Activated CD8-positive, alpha-beta memory T cell treated with anti-CD3 and anti-CD28 coated beads, Interleukin-2, amount 50 U/mL, for 4 hours (primary cell): ENCODE results near the gene LIN7B.
"Not testable (repeated sequence)": the region's sequence is repeated elsewhere in the genome, so short reads cannot be mapped to it uniquely, and the experiment has no call there.

Source experiments
- DNase-seq: peaks from one replicate; pipeline ENCODE4 v3.0.0-alpha.2; 2020

LIN7B gene

GRCh38 chr19:49119411-49120324, 5.5 kb downstream of the LIN7B start, which contains the start of gene PPFIA3:
TSS of gene PPFIA3 (plus strand) at chr19:49119544. CDS start at chr19:49127874, 8,330 bp downstream.
- DNase-seq: peak; percentile 27

GRCh38 chr19:49120325-49120683, 6.1 kb downstream of the LIN7B start:
- no peak for DNase-seq

DNA sequence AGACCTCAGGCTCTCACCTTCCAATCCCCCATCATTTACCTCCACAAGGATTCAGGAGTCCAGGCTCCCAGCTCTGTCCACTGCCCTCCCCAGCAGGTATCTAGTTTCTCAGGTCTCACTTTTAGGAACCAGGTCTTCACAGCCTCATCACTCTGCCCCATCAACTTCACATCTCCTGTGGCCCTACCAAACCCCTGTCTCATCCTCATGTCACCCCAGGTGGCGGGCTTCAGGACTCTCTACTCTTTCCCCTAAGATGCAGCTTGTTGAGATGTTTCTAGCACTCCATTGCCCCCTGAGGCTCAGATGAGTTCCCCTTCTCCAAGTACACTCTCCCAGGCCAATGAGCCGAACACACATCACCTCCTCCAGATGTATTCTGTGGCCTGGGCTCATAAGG, 6.7 kb downstream of the LIN7B start:
- no peak for DNase-seq

DNA sequence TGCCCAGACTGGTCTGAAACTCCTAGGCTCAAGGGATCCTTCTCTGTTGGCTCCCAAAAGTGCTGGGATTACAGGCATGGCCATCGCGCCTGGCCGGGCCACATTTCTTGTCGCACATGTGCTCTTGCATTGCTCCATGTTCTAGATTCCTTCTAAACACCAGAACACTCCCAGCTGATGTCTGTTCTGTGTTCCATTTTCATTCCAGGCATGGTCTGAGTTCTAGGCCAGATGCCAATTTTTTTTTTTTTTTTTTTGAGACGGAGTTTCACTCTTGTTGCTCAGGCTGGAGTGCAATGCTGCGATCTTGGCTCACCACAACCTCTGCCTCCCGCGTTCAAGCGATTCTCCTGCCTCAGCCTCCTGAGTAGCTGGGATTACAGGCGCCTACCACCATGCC, 7.7 kb downstream of the LIN7B start:
- DNase-seq: not testable (repeated sequence)

DNA sequence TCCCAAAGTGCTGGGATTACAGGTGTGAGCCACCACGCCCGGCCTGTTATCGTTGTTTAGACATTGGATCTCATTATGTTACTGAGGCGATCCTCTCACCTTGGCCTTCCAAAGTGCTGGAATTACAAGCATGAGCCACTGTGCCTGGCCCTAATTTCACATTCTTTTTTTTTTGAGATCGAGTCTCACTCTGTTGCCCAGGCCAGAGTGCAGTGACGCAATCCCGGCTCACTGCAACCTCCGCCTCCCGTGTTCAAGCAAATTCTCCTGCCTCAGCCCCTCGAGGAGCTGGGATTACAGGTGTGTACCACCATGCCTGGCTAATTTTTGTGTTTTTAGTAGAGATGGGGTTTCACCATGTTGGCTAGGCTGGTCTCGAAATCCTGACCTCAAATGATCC, 9.1 kb downstream of the LIN7B start:
- not testable (repeated sequence) for DNase-seq

- DNase-seq: no peak
Measured at GRCh38 chr19:49125025-49125731, 11.0 kb downstream of the LIN7B start.

DNA sequence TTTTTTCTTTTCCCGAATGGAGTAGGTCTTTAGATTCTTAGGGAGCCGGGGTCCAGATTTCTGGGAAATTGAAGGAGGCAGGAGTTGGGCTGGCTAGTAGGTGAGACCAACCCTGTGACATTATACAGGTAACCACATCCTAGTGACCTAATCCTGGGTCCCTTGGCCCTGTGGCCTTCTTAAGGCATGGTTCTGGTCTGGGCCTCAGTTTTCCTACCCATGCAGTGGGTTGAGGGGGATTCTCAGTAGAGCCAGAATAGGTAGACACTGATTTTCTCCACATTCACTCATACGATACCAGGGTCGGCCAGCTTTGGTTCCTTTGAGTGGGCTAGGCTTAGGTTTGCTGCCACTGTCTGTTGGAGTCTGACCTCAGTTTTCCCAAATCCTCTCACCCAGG, 12.4 kb downstream of the LIN7B start:
- DNase-seq: no peak

GRCh38 chr19:49127225-49127624, 13.1 kb downstream of the LIN7B start:
- DNase-seq: not testable (repeated sequence)

DNA sequence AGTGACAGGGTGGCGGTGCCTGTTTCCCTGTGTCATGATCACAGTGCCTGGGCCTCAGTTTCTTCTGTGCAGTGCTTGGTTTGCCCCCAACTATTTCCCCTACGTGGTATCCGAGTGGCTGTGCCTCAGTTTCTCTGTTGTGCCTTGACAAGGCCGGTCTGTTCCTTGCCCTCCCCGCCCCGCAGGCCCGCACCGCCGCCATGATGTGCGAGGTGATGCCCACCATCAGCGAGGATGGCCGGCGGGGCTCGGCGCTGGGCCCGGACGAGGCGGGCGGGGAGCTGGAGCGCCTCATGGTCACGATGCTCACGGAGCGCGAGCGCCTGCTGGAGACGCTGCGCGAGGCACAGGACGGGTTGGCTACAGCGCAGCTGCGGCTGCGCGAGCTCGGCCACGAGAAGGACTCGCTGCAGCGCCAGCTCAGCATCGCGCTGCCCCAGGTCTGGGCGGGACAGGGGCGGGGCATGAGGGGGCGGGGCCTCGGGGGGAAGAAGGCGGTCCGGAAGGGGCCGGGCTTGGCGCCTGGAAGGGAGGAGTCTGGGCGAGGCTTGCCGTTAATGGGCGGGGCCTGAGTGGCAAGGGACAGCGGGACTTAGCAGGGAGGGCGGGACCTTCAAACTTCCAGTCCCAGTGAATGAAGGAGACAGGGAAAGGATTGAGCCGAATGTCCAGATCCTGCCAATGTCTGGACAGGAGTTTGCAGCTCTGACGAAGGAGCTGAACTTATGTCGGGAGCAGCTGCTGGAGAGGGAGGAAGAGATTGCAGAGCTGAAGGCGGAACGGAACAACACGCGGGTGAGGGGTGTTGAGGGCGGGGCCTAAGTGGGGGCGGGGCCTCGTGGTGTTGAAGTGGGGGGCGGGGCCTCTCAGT, 13.7 kb downstream of the LIN7B start:
- DNase-seq: peak; percentile 92

- DNase-seq: no peak
Measured at GRCh38 chr19:49128545-49129237, 14.5 kb downstream of the LIN7B start.

GRCh38 chr19:49129238-49129583, 15.0 kb downstream of the LIN7B start:
- no peak for DNase-seq

DNA sequence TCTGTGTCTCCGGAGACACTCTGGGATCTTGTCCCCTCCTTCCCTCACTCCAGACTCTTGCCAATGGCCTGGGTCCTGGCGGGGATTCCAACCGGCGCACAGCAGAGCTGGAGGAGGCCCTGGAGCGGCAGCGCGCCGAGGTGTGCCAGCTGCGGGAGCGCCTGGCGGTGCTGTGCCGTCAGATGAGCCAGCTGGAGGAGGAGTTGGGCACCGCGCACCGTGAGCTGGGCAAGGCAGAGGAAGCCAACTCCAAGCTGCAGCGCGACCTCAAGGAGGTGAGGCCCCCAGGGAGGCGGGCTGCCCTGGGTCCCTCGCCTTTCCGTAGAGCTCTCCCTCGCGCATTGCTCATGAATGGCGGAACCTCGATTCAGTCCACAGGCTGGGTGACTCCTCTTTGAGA, 16.2 kb downstream of the LIN7B start:
- DNase-seq: no peak

- peak; percentile 46 for DNase-seq
Measured at GRCh38 chr19:49132974-49133609, 18.9 kb downstream of the LIN7B start.

DNA sequence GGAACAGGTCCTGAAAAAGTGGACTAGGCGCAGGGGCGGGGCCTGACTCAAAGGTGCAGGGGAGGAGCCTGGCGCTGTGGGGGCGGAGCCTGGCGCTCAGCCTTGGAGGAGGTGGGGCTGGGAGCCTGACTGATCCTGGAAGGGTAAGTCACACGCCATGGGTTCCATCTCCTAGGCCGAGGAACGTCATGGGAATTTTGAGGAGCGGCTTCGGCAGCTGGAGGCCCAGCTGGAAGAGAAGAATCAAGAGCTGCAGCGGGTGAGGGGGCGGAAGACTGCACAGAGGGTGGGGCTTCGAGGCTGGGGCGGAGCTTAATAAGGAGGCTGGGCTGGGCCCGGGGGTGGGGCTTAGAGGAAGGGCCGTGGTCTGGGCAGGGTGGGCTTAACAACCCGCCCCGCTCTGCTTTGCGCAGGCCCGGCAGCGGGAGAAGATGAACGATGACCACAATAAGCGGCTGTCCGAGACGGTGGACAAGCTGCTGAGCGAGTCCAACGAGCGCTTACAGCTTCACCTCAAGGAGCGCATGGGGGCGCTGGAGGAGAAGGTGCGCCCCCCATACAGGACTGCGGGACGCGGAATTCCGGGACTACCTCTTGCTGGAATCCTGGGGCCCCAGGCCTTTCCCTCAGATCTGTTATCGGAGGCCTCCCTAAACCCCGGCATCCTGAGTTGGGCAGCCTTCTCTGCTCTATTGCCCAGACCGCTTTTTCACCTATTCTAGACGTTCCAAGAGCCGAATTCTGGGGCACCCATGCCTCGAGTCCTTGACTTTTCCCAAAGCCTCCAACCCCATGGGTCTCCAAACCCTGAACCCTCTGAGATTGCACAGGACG, 19.7 kb downstream of the LIN7B start:
- peak; percentile 58 for DNase-seq

DNA sequence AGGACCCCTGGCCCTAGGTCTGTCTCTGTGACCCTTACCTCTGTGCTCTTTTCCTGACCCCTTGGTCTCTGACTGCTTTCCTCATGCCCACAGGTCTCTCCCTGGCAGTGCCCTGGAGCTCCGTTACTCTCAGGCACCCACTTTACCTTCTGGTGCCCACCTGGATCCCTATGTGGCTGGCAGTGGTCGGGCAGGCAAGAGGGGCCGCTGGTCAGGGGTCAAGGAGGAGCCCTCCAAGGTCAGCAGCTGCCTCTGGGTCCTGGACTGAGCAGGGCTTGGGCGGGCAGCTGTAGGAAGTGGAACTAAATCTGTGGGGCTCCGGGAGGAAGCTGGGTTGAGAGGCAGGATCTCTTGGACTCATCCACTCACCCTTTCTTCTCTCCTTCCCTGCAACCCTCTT, 21.5 kb downstream of the LIN7B start:
- no peak for DNase-seq

GRCh38 chr19:49136771-49137171, 22.6 kb downstream of the LIN7B start:
- DNase-seq: no peak

GRCh38 chr19:49140951-49141350, 26.8 kb downstream of the LIN7B start:
- no peak for DNase-seq

GRCh38 chr19:49141352-49141751, 27.2 kb downstream of the LIN7B start:
- DNase-seq: no peak

DNA sequence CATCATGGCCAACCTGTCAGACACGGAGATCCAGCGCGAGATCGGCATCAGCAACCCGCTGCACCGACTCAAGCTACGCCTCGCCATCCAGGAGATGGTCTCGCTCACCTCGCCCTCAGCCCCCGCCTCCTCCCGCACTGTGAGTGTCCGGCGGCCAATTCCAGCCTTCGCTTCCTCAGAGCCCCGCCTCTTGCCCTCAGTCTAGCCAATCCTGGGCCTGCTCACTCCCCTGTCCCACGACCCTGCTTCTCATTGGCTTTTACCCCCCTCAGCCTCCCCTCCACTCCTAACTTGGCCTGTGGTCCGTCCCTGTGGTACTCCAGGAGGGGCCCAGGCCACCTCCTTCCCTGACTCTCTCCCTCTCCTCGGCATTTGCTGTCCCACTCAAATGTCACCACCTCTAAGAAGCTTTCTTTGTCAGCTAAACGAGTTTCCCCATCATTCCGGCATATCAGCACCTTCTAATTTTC, 28.7 kb downstream of the LIN7B start:
- peak; percentile 58 for DNase-seq

- DNase-seq: peak; percentile 79
Measured at GRCh38 chr19:49145573-49146407, 31.6 kb downstream of the LIN7B start.
